ENCODE measurements around the gene HOXD8. TPM values are rescaled to one million over a fixed set of nuclear protein-coding genes. Genes with fewer than 3 reads are reported as not detected.

Gene HOXD8
- total and polyA plus RNA-seq, 9 of the 15 experiments (the other 6 are each of a cell fraction or from before 2014, with no cell fraction given) = 0.04 to 0.15 TPM; not detected in 7

GRCh38 chr2:176118601-176119339, 10.7 kb upstream of the HOXD8 start:
- FAIRE-seq (peak; percentile 70), DNase-seq (ENCODE audit: extremely low read depth in 1 of 4, low spot score in 3 of 4) (peak; percentile 60 to 75 (median 72)), ATAC-seq (peak; percentile 66)
- POLR2A ChIA-PET = no interaction called here
- no peak overlapping the region for H3K27ac ChIP-seq (ENCODE audit: extremely low read depth, low read depth, low read length)
- no peaks in the 10 kb centered on the region for H3K79me2 ChIP-seq (ENCODE audit: control insufficient read depth, insufficient read depth, low read length)
- H4K20me1 ChIP-seq (replicated peaks; ENCODE audit: control insufficient read depth, insufficient read depth, low read length) = no peaks in the 10 kb centered on the region; the same call in 1 of the 2 replicates
- H3K27me3 ChIP-seq (ENCODE audit: control insufficient read depth in 2 of 2, insufficient read depth in 2 of 2, low read length in 2 of 2) = peaks cover 84% of the 10 kb centered on the region in 2 experiments
- no peak overlapping the region for H3K4me3 ChIP-seq
- H3K9ac ChIP-seq (ENCODE audit: insufficient read depth in 1 of 2, low read depth in 2 of 2, low read length in 2 of 2) = no peak overlapping the region
- H3K9me3 ChIP-seq (replicated peaks; ENCODE audit: control insufficient read depth, insufficient read depth, low read depth, low read length) = no peaks in the 10 kb centered on the region
- H3K36me3 ChIP-seq (ENCODE audit: control insufficient read depth, insufficient read depth, low read length) = no peaks in the 10 kb centered on the region
- 8% methylated on average over 24 of the region's 24 CpGs for WGBS (ENCODE audit: insufficient coverage, low coverage, missing lambda C conversion rate)
- intact Hi-C loops (cut with micrococcal nuclease) = no loop called here
- peaks cover 0 to 32% of the 10 kb centered on the region in 2 experiments; a peak in 2 of 5 replicates for H3K4me1 ChIP-seq (replicated peaks in 1 of 2; ENCODE audit: control insufficient read depth in 2 of 2, insufficient read depth in 2 of 2, low read length in 2 of 2)
- no TSS peak for BruUV-seq (replicated peaks)
- in situ Hi-C loops (cut with MboI) = no loop called here
- no peaks in the 10 kb centered on the region for H3K9me1 ChIP-seq (ENCODE audit: control insufficient read depth, insufficient read depth, low read length)
- H2AFZ ChIP-seq (ENCODE audit: low read depth, low read length) = no peak overlapping the region
- H3K4me2 ChIP-seq (ENCODE audit: insufficient read depth, low read length) = no peak overlapping the region
- CTCF ChIA-PET (ENCODE audit: low intra/inter-chr PET ratio) = interaction anchor here (0.5 to 1.1 kb wide), 2 partner anchors 753 to 1098 kb away, joined by 4 to 5 read pairs; no protein-coding TSS in a partner anchor
- no peak for TF ChIP-seq CHD7 (IDR thresholded peaks at IDR 0.05; ENCODE audit: low read depth, low read length)
- peak in 1 of 2 experiments; percentile 25; a peak in 2 of 4 replicates for TF ChIP-seq RAD21 (CRISPR knock-in tag; conservative IDR thresholded peaks at IDR 0.05 in 1 of 2, IDR thresholded peaks at IDR 0.05 in 1 of 2)
- no peak for TF ChIP-seq ZNF384 (IDR thresholded peaks at IDR 0.05; ENCODE audit: low read depth, low read length)
- TF ChIP-seq, protein P1, sequence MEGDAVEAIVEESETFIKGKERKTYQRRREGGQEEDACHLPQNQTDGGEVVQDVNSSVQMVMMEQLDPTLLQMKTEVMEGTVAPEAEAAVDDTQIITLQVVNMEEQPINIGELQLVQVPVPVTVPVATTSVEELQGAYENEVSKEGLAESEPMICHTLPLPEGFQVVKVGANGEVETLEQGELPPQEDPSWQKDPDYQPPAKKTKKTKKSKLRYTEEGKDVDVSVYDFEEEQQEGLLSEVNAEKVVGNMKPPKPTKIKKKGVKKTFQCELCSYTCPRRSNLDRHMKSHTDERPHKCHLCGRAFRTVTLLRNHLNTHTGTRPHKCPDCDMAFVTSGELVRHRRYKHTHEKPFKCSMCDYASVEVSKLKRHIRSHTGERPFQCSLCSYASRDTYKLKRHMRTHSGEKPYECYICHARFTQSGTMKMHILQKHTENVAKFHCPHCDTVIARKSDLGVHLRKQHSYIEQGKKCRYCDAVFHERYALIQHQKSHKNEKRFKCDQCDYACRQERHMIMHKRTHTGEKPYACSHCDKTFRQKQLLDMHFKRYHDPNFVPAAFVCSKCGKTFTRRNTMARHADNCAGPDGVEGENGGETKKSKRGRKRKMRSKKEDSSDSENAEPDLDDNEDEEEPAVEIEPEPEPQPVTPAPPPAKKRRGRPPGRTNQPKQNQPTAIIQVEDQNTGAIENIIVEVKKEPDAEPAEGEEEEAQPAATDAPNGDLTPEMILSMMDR (IDR thresholded peaks at IDR 0.05 in 2 of 3, conservative IDR thresholded peaks at IDR 0.05 in 1 of 3; ENCODE audit: insufficient read depth in 2 of 3, low read depth in 1 of 3, low read length in 3 of 3) = peak; percentile 67 to 82 (median 72)
- no peak for TF ChIP-seq ZNF589 (CRISPR knock-in tag; IDR thresholded peaks at IDR 0.05; ENCODE audit: low read depth)
- TF ChIP-seq SMC3 (conservative IDR thresholded peaks at IDR 0.05; ENCODE audit: insufficient read depth, low read depth, low read length) = 0 out of 2 replicates have a peak, but pooled peaks have one; percentile 23
- peak; percentile 82; the same call in 1 of the 2 replicates for TF ChIP-seq EZH2 (IDR thresholded peaks at IDR 0.05; ENCODE audit: borderline replicate concordance, low read depth, low read length)

Data from K562 (cell line).